Measurements from ENCODE around the gene SNX1. TPM values are rescaled to one million over a fixed set of nuclear protein-coding genes. Genes with fewer than 3 reads are reported as not detected.

SNX1 gene
- total and polyA plus RNA-seq, 10 of the 15 experiments (the other 5 are each of a cell fraction or from before 2014, with no cell fraction given), result 17.8 to 115 (median 96.3) TPM

DNA sequence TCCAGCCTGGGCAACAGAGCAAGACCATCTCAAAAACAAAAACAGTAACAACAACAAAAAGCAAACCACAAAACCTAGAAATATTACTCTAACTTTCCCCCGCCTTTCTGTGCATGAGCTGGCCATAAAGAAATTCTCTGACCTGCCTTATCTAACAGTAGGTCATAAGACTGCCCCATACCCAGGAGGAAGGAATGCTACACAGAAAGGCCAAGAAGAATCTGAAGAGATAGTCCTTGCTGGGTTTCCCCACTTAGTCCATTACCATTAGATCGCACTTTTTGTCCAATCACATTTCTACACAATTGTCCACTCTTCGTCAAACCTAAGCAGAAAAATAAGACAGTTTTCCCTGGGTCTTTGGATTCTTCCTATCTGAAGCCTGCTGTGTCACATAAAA, 25.7 kb upstream of the SNX1 start:
- in situ Hi-C loops (cut with MboI), result no loop called here
- SMC1A ChIA-PET (ENCODE audit: uncharacterized antibody, unreplicated experiment), result interaction anchor here (1.7 to 7.6 kb wide), 7 partner anchors 8 to 459 kb away, joined by 6 to 94 read pairs (median 16); no protein-coding TSS in a partner anchor
- 53% methylated on average over 3 of the region's 3 CpGs for WGBS (ENCODE audit: insufficient coverage, insufficient replicate concordance, low lambda C conversion rate, missing lambda C conversion rate)

More for the DNA sequence above, 25.7 kb upstream of the SNX1 start:
- Histone ChIP-seq H3K4me3 (no peak overlapping the region), H3K9ac (ENCODE audit: control insufficient read depth, insufficient read depth, low read length) (no peak overlapping the region), H3K9me3 (replicated peaks; ENCODE audit: control insufficient read depth, insufficient read depth, low read length) (no peaks in the 10 kb centered on the region), H3K36me3 (ENCODE audit: control insufficient read depth in 2 of 2, insufficient read depth in 2 of 2, low read length in 1 of 2) (peaks cover 7 to 19% of the 10 kb centered on the region in 2 experiments), H3K27ac (ENCODE audit: control insufficient read depth, insufficient read depth) (no peak overlapping the region), H4K20me1 (ENCODE audit: control insufficient read depth, insufficient read depth) (no peaks in the 10 kb centered on the region), H3K27me3 (replicated peaks in 1 of 2; ENCODE audit: control insufficient read depth in 2 of 2, insufficient read depth in 2 of 2, low read length in 1 of 2) (no peaks in the 10 kb centered on the region), H3K4me1 (ENCODE audit: control insufficient read depth, insufficient read depth, low read length) (peaks cover 13% of the 10 kb centered on the region), H2AFZ (ENCODE audit: control insufficient read depth, low read depth, low read length) (no peak overlapping the region), H3K79me2 (ENCODE audit: control insufficient read depth, insufficient read depth, low read length) (no peaks in the 10 kb centered on the region), H3K4me2 (ENCODE audit: control insufficient read depth, insufficient read depth) (no peak overlapping the region)
- CTCF ChIA-PET, result interaction anchor here (0.8 to 9.2 kb wide), 15 partner anchors 8 to 534 kb away, joined by 3 to 140 read pairs (median 6); partner anchors contain the start of genes CIAO2A and DAPK2
- BruUV-seq (replicated peaks), result no TSS peak
- TF ChIP-seq MTA2 (IDR thresholded peaks at IDR 0.05; ENCODE audit: low read depth), result no peak
- TF ChIP-seq, protein P1, sequence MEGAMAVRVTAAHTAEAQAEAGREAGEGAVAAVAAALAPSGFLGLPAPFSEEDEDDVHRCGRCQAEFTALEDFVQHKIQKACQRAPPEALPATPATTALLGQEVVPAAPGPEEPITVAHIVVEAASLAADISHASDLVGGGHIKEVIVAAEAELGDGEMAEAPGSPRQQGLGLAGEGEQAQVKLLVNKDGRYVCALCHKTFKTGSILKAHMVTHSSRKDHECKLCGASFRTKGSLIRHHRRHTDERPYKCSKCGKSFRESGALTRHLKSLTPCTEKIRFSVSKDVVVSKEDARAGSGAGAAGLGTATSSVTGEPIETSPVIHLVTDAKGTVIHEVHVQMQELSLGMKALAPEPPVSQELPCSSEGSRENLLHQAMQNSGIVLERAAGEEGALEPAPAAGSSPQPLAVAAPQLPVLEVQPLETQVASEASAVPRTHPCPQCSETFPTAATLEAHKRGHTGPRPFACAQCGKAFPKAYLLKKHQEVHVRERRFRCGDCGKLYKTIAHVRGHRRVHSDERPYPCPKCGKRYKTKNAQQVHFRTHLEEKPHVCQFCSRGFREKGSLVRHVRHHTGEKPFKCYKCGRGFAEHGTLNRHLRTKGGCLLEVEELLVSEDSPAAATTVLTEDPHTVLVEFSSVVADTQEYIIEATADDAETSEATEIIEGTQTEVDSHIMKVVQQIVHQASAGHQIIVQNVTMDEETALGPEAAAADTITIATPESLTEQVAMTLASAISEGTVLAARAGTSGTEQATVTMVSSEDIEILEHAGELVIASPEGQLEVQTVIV (IDR thresholded peaks at IDR 0.05; ENCODE audit: borderline replicate concordance, partially characterized antibody), result no peak
- TF ChIP-seq STAT3 (IDR thresholded peaks at IDR 0.05; ENCODE audit: low read depth, low read length), result no peak
- no peak for TF ChIP-seq NFXL1 (IDR thresholded peaks at IDR 0.05; ENCODE audit: borderline replicate concordance)
- no peak for TF ChIP-seq SUZ12 (IDR thresholded peaks at IDR 0.05; ENCODE audit: unreplicated experiment)
- FAIRE-seq (no peak), ATAC-seq (no peak), DNase-seq (ENCODE audit: low read depth, low spot score) (no peak)
- intact Hi-C loops (cut with micrococcal nuclease; ENCODE audit: unreplicated experiment), result no loop called here
- RAD21 ChIA-PET (ENCODE audit: unreplicated experiment), result interaction anchor here (2.3 to 3.8 kb wide), 2 partner anchors 23 to 244 kb away, joined by 5 to 16 read pairs; partner anchors contain the start of gene CIAO2A
- POLR2A ChIA-PET, result interaction anchor here (0.8 to 3.1 kb wide), 2 partner anchors 178 to 321 kb away, joined by 3 to 11 read pairs; no protein-coding TSS in a partner anchor

Data from GM12878 (cell line).